Lung microvascular endothelial cell (primary cell): ENCODE data around the gene TLE7. TPM values are rescaled to one million over a fixed set of nuclear protein-coding genes. Genes with fewer than 3 reads are reported as not detected.

Experiments used
- DNase-seq, 2 donors: peaks; one replicate each; pipeline versions ENCODE4 v3.0.0 to v3.0.0-alpha.2; 2010; ENCODE audit warnings: low read depth in 2 of 2
- total RNA-seq: library from RNA; depleted of rRNA; stranded (reverse); fragments of >200 nt; gene quantifications from 2 replicates; pipeline ENCODE4 v1.2.1, GENCODE V29; 2014

TLE7 gene
- total RNA-seq, 1 donor from 2014 or later: not detected

DNA sequence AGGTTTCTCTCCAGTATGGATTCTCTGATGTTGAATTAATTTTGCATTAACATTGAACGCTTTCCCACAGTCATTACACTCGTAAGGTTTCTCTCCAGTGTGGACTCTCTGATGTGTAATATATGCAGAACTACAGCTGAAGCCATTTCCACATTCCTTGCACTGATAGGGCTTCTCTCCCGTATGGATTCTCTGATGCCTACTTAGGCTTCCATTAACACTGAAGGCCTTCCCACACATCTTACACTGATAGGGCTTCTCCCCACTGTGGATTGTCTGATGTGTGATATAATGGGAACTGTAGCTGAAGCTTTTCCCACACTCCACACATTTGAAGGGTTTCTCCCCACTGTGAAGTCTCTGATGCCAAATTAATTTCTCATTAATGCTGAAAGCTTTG, 7.2 kb upstream of the TLE7 start:
- peak in 1 of 2 donors; percentile 5 for DNase-seq

DNA sequence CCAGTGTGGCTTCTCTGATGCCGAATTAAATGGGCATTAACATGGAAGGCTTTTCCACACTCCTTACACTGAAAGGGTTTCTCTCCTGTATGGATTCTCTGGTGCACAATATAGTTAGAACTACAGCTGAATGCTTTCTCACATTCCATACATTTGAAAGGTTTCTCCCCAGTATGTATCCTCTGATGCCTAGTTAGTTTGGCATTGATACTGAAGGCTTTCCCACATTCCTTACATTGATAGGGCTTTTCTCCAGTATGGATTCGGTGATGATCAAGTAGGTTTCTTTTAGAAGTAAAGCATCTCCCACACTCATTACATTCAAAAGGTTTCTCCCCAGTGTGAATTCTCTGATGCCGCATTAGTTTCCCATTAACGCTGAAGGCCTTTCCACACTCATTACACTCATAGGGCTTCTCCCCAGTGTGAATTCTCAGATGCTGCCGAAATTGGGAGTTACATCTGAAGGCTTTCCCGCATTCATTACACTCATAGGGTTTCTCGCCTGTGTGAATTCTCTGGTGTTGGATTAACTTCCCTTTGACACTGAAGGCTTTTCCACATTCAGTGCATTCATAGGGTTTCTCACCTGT, 6.5 kb upstream of the TLE7 start:
- no peak for DNase-seq

DNA sequence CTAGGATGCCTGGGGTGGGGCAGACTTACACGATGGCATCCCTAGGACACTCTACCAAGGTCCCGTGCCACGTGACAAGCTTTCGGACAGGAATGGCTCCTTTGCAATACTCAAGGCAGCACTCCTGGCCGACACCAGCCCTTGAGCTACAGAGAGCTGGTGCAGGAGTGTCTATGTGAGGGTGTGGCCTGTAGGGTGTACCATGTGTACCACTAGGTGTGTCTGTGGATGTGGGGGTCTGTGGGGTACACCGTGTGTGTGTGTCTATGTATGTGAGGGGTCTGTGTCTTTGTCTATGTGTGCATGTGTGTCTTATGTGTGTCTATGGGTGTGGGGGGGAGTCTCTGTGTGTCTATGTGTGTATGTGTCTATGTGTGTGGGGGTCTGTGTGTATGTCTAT, 1.9 kb upstream of the TLE7 start:
- no peak for DNase-seq

DNA sequence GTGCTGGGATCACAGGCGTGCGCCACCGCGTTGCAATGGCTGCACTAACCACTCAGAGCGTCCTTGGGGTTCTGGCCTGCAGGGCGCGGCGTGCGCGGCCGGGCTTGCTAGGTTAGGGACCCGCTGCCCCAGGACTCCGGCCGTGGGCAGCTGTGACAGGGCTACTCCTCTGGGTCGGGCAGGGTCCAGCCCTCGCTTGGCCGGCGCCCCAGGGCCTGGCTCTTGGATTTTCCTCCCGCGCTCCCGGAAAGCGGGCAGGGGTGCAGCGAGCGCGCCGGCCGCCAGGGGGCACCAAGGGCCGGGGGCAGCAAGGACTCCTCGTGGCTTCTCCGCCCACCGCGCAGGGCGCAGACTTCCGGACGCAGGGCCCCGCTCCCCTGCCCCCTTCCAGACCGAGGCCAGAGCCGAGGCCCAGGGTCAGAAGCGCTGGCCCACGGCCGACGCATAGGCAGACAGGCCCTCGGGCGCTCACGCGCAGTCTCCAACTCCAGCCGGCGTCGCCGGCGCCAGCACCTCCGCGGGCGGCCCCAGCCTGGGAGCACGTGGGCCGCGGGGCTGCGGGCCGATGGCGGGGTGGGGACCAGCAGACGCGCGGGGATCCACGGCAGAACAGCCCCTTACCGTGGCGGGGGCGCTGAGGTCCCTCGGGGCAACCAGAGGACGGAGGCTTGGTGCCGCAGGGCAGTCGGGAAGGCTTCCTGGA, 355 bp downstream of the TLE7 start:
- DNase-seq: no peak

DNA sequence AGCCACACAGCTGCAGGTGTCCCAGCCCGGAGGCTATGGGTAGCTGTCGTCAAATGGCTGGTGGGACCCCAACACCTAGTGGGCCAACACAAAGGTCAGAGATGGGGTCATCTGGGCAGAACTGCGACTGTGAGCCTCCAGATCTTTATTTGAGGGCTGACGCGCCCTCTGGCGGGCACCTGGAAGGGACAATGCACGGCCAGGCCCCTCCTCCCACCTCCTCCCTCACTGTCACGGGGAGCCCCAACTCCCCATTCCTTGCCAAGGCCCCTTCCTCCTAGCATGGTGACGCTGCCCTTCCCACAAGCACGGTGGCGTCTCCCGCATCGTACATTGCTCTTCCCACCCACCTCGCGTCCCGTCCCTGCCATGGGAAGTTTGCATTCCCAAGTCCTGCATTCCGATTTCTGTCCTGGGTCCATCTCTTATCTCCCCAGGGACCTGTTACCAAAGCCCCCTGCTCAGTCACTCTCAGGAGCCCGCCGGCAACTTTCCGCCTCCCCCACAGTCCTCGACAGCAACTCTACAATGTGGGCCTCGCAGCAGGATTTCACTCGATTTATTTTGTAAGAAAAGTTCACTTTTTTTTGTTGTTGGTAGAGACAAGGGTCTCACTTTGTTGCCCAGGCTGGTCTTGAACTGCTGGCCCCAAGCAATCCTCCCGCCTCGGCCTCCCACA, 1.0 kb downstream of the TLE7 start:
- no peak for DNase-seq

DNA sequence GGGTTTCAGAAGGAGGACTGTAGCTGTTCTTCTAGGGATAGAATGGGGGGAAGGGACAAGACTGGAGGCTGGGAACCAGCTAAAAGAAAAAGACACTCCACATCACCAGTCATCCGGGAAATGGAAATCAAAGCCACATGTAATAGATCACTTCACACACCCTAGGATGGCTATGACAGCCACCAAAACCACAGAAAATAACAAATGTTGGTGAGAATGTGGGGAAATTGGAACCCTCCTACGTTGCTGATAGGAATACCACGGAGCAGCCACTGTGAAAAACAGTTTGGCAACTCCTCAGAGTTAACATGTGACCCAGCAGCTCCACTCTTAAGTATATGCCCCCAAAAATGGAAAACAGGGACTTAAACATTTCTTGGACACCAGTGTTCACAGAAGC, 2.3 kb downstream of the TLE7 start:
- DNase-seq: no peak

DNA sequence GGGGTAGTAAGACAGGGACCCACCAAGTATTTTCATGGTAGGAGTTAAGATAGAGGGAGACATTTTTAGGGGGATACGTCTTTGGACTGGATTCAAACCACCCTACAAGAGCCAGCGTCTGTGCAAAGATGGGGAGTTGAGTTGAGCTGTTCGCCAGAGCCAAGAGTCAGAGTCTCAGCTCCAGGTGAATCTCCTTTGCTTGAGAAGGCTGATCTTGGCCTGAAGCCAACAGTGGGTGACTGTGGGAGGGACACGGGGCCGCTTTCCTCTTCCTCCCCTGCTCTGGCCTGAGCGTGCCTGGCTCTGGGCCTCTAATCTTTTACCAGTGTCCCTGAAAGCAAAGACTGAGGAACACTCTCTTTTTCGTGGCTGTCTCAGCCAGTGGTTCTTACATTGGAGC, 5.4 kb downstream of the TLE7 start:
- DNase-seq: no peak

DNA sequence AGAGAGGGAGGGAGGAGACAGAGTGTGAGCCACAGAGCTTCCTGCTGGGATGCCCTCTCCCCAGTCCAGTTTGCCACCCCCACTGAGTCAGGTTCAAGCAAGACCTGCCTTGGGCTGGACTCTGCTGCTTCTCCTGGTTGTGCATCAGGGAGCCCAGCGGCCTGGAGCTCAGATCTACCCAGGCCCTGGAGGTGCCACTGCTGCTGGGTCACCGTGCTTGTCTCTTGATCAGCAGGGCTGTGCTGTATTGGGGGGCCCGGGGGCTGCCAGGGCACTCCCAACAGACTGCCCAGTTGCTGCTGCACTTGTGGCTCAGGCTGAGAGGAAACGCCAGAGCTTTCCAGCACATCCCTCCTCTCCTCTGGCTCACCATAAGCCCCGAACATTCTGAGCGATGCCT, 8.9 kb downstream of the TLE7 start:
- DNase-seq: no peak

DNA sequence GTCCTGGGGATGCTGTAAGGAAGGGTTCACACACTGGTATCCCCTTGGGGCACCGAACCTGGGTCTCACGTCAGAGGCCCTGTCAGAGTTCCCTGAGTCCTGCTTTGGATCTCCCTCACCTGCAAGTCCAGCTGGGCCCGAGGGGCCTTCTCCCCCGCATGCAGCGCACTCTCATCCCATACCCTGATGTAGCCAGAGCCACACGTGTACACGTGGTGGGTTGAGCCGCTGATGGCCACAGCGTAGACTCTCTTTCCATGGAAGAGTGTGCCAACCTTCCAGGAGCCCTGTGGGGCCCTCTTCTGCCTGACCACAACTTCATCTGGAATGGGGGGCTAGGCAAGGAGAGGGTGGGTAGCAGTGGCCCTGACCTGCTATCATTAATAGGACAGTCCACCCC, 9.9 kb downstream of the TLE7 start:
- no peak for DNase-seq

DNA sequence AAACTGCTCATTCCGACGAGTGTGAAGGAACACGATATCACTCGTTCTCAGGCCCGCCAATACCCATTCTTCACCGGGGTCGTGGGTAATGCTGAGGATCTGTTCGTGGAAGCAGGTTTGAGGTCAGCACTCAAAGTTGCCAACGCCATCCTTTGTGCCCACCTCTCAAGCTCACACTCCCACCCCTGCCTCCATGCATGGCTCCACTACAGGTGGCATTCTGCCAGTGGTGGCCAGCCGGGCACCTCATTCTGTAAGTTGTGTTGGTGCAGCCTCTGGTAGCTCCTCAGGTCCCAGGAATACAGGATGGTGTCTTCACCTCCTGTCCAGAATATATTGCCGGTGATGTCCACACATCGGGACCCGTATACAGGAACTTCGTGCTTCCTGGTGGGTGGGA, 10.7 kb downstream of the TLE7 start:
- DNase-seq: no peak

DNA sequence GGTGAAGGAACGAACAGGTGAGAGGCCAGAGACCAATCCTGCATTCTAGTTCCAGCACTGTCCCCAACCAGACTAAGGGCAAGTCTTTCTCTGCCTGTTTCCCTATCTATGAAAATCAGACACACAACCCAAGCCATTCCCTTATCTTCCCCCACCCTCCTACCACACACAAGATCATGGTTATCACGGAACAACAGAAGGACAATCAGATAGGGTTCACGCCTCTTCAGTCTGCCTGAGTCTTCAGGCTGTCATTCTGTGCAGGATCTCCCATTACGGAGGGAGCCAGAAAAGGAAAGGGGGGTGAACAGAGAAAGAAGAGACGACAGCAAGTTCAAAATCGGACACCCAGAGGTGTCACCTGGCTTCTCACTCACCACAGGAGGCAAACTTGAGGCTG, 11.1 kb downstream of the TLE7 start:
- DNase-seq: no peak

DNA sequence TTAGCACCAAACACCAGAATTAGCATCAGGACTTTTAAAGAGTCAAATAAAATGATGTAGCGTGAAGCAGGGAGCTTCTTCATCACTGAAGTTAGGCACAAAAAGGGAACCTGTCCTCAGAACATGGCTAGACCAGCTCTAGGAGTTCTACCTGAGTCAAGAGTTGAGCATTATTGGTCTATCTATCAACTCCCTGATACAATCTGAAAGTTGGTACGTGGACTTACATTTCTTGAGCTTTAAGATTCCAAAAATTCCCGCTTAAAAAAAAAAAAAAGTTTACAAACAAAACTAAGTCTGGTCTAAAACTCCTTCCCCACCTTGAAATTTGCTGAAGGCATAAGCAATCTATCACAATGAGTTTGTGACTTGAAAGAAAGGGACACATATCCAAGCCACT, 12.3 kb downstream of the TLE7 start:
- no peak for DNase-seq

DNA sequence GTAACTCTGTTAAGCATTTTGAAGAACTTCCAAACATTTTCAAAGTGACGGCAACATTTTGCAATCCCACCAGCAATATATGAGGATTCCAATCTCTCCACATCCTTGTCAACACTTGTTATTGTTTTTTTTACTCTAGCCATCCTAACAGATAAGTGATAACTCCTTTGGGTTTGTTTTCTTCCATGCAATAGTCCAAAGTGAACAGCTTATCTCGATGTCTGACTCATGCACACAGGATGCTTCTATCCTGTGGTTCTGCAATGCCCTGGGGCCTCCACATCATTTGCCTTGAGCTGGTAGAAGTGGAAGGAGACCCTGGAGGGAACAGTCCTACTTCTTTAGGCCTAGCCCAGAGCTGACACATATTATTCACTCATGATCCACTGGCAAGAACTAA, 13.0 kb downstream of the TLE7 start:
- DNase-seq: no peak

DNA sequence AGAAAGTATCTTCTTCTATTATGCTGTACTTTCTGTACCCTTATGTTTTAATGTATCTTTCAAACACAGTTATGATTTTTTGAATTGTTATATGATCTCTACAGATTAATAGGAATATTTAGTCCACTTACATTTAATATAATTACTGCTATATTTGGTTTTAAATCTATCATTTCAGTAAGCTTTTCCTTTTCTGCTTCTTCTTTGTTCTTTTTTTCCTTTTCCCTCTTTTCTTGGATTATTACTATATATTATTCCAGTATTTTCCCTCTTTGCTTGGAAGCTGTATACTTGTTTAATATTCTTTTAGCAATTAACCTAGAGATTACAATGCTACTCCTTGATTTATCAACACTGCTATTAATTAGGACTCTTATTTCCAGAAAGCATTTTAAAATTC, 13.5 kb downstream of the TLE7 start:
- DNase-seq: no peak

DNA sequence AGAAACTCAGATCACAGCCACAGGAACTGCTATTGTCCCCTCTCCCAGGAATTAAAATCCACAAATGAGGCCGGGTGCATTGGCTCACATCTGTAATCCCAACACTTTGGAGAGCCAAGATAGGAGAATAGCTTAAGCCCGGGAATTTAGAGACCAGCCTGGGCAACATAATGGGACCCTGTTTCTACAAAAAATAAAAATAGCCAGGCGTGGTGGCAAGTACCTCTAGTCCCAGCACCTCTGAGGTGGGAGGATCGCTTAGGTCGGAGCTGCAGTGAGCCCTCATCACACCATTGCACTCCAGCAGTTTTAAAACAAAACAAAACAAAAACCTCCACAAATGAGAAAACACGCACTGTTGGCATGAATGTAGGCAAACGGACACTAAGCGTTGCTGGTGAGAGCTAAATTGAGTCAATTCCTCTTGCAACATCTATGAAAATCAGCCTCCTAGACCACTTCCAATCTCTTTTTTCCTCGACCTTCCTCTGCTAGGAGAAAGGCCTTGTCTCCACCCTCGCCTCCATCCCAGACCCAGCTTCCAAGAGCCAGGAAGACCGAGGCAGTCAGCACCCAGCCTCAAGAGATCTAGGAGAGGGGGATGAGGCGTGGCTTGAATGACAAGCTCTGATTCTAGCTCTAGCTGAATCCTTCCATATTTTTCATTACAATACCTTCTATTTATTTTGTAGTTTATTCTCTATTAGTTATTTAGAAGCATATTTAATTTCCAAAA, 14.8 kb downstream of the TLE7 start:
- DNase-seq: no peak

DNA sequence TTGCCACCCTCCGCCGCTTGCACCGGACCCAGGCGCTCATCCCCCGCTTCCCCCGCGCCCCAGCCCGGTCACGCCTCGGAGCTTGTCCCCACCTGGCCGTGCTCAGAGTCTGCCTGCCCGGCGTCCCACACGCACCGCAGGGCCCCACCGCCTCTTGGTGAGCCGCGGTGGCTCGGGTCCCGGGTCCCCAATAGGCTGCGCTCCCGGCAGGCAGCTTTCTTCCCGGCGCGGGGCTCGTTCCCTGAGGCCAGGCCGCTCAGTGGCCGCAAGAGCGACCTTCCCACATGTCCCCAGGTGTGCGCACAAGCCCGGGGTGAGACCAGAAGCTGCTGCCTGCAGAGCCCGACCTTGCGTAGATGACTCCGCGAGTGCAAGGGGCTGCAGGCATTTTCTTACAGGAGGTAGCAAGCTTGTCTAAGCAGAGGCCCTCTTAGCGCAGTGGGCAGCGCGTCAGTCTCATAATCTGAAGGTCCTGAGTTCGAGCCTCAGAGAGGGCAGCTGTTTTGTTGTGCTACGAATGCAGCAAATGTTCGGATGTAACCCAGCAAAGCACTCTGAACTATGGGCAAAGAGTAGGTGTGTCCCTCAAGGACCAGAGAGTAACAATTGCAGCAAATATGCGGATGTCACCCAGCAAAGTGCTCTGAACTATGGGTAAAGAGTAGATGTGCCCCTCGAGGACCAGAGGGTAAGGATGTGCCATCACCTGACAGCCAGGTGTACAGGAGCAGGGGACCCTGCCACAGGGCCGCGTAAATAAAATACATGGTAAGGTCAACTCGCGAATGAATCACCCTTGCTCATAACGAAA, 15.6 kb downstream of the TLE7 start:
- peak; percentile 9 to 57 for DNase-seq

DNA sequence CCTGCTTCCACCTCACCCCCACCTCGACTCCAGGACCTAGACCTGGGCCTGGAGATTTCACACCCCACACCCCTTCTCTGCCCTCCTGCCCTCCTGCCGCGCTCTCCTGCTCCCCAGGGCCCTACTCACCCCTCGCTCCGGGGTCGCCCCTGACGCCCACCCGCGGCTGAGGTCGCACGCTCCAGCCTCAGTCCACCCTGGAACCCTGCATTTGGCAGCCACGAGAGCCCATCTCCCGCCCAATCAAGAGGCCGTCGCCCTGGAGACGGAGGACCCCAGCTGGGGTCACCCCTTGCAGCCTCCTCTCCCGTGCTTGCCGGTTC, 16.1 kb downstream of the TLE7 start:
- no peak for DNase-seq

DNA sequence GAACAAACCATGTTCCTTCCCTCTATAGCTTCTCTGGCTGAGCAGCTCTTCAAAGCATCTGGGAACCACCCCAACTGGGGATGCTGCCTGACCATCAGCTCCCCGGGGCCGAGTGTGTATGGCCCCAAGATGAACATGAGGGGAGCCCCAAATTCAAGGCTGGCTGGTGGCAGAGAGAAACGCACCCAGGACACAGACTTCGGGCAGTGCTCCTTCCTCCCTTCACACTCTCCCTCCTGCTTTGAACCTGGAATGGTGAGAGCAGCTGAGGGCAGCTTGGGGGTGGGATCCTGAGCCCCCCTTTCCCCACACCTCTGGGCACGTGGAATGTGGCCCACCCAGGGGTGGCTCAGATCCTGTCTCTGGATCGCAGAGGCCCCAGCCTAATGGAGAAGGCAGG, 17.2 kb downstream of the TLE7 start:
- no peak for DNase-seq

DNA sequence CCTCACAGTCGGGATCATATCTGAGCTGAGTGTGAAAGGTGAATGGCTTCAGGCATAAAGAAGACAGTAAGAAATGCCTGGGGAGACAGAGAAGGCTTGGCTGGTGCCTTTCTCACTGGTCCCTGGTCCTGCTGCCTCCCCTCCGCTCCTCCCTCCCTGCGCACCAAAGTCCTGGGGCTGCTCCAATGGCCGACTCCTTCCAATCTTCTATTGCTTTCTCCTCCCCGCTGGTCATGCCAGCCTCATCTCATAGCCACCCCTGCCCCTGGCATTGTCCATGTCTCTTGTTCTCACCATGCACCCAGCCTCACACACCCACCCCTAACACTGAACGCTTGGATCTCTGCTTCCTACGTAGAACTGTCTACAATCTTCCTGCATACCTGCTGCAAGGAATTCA, 18.0 kb downstream of the TLE7 start:
- DNase-seq: no peak

DNA sequence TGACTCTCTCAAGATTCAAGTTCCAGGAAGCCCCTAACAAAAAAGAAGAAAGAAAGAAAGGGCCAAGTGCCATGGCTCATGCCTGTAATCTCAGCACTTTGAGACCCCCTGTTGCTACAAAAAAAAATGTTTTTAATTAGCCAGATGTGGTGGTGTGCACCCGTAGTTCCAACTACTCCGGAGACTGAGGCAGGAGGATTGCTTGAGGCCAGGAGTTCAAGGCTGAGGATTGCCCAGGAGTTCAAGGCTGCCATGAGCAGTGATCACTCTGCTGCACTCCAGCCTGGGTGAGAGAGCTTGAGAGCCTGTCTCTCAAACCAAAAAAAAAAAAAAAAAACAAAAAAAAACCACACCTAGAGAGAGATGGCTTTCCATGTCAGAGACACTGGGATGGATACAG, 18.8 kb downstream of the TLE7 start:
- DNase-seq: no peak

DNA sequence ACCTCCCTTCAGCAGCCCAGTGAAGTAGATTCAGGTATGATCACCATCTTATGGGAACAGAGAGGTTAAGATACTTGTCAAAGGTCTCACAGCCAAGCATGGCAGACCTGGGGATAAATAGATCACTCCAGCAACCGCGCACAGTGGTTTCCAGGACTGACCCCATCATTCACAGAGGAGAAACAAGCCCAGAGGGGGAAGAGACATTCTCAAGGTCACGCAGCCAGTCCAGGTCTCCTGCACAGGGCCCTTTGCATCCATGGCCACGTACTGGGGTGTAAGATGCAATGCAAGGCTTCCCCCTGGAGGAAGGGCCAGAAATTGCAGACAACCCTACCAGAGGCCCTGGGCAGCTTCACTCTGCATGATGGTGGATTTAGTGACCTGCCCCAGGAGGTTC, 19.9 kb downstream of the TLE7 start:
- peak; percentile 15 to 16 for DNase-seq

DNA sequence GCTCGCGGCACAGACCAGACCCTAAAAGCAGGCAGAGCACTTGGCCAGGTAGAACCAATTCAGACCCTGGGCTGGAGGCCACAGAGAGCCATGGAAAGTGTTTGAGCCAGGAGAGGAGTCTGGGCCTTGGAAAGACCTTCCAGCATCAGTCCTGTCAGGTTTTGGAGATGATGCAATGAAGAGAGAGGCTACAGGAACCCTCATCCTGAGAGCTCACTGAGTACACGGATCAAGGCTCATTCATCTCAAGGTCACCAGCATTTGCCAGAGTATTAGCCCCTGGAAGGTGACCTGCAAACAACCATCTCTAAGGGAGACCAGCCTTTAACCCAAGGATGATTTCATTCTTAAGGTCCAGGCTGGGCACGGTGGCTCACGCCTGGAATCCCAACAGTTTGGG, 27.8 kb downstream of the TLE7 start:
- no peak for DNase-seq
